Measurements from ENCODE around the gene CSTPP1.
"Not testable (repeated sequence)": the region's sequence is repeated elsewhere in the genome, so short reads cannot be mapped to it uniquely, and the experiment has no call there.

Gene CSTPP1

DNA sequence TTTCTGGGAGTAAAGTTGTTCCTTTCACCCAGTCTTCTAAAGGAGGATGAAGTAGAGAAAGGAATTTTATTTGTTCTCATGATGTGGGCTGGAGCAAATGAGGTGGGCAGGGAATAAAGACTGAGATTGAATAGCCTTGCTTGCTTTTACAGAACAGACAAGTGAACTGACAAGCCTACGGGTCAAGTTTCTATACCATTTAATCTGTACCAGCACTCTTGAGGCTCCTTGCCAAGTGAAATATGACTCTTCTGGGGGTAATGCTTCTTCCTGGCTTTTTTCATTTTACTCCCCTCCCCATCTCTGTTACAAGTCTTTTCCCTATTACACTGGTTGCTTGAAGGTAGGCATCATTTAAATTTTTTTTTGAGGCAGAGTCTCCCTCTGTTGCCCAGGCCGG, 54.8 kb downstream of the CSTPP1 start:
- no peaks in the 10 kb centered on the region for H3K9me3 ChIP-seq (ENCODE audit: insufficient read depth, low read depth, low read length)
- H3K27ac ChIP-seq (ENCODE audit: low read depth, low read length), result no peak overlapping the region
- no peak overlapping the region for H3K9ac ChIP-seq (ENCODE audit: low read depth, low read length)
- H3K4me3 ChIP-seq (ENCODE audit: low read length), result no peak overlapping the region
- H3K36me3 ChIP-seq (ENCODE audit: insufficient read depth, low read length), result peaks cover 9% of the 10 kb centered on the region; the same call in 1 of the 2 replicates
- H3K27me3 ChIP-seq (ENCODE audit: insufficient read depth, low read length), result no peaks in the 10 kb centered on the region
- 79% methylated on average over 2 of the region's 2 CpGs for WGBS
- peaks cover 7% of the 10 kb centered on the region; the same call in 1 of the 2 replicates for H3K4me1 ChIP-seq (ENCODE audit: insufficient read depth, low read length)

DNA sequence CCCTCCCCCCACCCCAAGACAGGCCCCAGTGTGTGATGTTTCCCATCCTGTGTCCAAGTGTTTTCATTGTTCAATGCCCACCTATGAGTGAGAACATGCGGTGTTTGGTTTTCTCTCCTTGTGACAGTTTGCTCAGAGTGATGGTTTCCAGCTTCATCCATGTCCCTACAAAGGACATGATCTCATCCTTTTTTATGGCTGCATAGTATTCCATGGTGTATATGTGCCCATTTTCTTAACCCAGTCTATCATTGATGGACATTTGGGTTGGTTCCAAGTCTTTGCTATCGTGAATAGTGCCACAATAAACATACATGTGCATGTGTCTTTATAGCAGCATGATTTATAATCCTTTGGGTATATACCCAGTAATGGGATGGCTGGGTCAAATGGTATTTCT, 55.8 kb downstream of the CSTPP1 start:
- 90% methylated on average over 1 of the region's 2 CpGs for WGBS

GRCh38 chr11:46997796-46998195, 61.2 kb downstream of the CSTPP1 start:
- H3K9ac ChIP-seq (ENCODE audit: low read depth, low read length); H3K27ac ChIP-seq (ENCODE audit: low read depth, low read length); H3K36me3 ChIP-seq (ENCODE audit: insufficient read depth, low read length); H3K4me3 ChIP-seq (ENCODE audit: low read length); H3K9me3 ChIP-seq (ENCODE audit: insufficient read depth, low read depth, low read length); H3K27me3 ChIP-seq (ENCODE audit: insufficient read depth, low read length): not testable (repeated sequence)
- 85% methylated on average over 14 of the region's 14 CpGs for WGBS
- H3K4me1 ChIP-seq (ENCODE audit: insufficient read depth, low read length), result peaks cover 12% of the 10 kb centered on the region; the same call in 1 of the 2 replicates

More for the DNA sequence above, 55.8 kb downstream of the CSTPP1 start:
- not testable (repeated sequence) for H3K4me1 ChIP-seq (ENCODE audit: insufficient read depth, low read length); H3K4me3 ChIP-seq (ENCODE audit: low read length); H3K36me3 ChIP-seq (ENCODE audit: insufficient read depth, low read length); H3K9ac ChIP-seq (ENCODE audit: low read depth, low read length); H3K9me3 ChIP-seq (ENCODE audit: insufficient read depth, low read depth, low read length); H3K27me3 ChIP-seq (ENCODE audit: insufficient read depth, low read length); H3K27ac ChIP-seq (ENCODE audit: low read depth, low read length)

DNA sequence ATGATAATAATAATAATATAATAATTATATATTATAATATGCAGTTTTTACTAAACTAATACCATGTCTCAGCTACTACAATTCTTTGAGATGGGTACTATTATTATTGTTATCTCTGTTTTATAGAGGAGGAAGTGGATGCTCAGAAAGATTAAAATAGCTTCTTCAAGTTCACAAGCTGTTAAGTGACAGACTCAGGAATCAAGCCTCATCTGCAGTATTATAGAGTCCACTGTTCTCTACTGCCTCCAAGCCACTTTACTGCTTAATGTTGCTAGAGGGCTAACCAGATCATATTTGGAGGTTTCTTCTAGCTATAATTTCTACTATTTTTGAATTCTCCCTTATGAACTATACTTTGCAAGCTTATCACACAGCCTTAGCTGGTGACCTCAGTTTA, 62.7 kb downstream of the CSTPP1 start:
- Histone ChIP-seq H3K27me3 (ENCODE audit: insufficient read depth, low read length) (no peaks in the 10 kb centered on the region), H3K9me3 (ENCODE audit: insufficient read depth, low read depth, low read length) (no peaks in the 10 kb centered on the region), H3K4me3 (ENCODE audit: low read length) (no peak overlapping the region), H3K9ac (ENCODE audit: low read depth, low read length) (no peak overlapping the region), H3K4me1 (ENCODE audit: insufficient read depth, low read length) (peaks cover 12% of the 10 kb centered on the region; the same call in 1 of the 2 replicates), H3K27ac (ENCODE audit: low read depth, low read length) (no peak overlapping the region), H3K36me3 (ENCODE audit: insufficient read depth, low read length) (no peaks in the 10 kb centered on the region)

DNA sequence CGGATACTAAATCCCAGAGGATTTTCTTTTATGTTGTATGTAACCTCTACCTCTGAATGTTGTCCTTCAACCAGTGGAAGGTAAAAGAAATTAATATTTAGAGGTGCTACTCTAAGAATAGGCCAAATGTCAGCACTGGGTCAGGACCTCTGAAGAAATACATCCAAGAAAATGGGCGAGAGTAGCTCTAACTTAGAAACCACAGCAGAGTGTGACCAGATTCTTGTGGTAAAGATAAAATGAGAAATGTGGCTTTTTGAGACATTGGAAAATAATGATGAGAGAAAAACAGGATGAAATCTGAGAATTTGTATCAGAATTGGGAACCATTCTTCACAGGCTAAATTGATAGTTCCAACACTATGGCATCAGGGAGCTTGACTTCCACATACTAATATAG, 63.5 kb downstream of the CSTPP1 start:
- Histone ChIP-seq H3K36me3 (ENCODE audit: insufficient read depth, low read length) (no peaks in the 10 kb centered on the region), H3K27ac (ENCODE audit: low read depth, low read length) (no peak overlapping the region), H3K4me3 (ENCODE audit: low read length) (no peak overlapping the region), H3K27me3 (ENCODE audit: insufficient read depth, low read length) (no peaks in the 10 kb centered on the region), H3K9me3 (ENCODE audit: insufficient read depth, low read depth, low read length) (no peaks in the 10 kb centered on the region), H3K4me1 (ENCODE audit: insufficient read depth, low read length) (peaks cover 14% of the 10 kb centered on the region; the same call in 1 of the 2 replicates), H3K9ac (ENCODE audit: low read depth, low read length) (no peak overlapping the region)
- WGBS, result 88% methylated on average over 2 of the region's 2 CpGs

DNA sequence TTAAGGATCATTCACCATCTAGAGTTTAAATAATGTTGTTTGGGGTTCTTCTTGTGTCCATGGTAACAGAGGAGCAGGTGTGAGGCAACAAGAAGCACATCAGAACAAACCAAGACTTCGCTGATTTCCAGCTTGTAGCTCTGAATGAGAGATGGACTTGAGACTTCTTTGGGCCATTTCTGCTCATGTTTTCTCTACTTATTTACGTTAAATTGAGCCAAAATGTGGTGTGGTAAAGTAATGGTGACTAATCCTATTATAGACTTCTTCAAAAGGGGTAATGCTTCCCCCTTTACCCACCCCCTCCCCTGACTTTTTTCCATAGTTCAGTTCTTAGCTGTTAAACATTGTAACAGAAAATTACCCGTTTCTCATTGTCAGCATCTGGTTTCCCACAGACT, 65.2 kb downstream of the CSTPP1 start:
- Histone ChIP-seq H3K4me1 (ENCODE audit: insufficient read depth, low read length) (peaks cover 14% of the 10 kb centered on the region; the same call in 1 of the 2 replicates), H3K4me3 (ENCODE audit: low read length) (no peak overlapping the region), H3K9me3 (ENCODE audit: insufficient read depth, low read depth, low read length) (no peaks in the 10 kb centered on the region), H3K9ac (ENCODE audit: low read depth, low read length) (no peak overlapping the region), H3K36me3 (ENCODE audit: insufficient read depth, low read length) (no peaks in the 10 kb centered on the region), H3K27me3 (ENCODE audit: insufficient read depth, low read length) (no peaks in the 10 kb centered on the region), H3K27ac (ENCODE audit: low read depth, low read length) (no peak overlapping the region)
- 89% methylated on average over 3 of the region's 3 CpGs for WGBS

DNA sequence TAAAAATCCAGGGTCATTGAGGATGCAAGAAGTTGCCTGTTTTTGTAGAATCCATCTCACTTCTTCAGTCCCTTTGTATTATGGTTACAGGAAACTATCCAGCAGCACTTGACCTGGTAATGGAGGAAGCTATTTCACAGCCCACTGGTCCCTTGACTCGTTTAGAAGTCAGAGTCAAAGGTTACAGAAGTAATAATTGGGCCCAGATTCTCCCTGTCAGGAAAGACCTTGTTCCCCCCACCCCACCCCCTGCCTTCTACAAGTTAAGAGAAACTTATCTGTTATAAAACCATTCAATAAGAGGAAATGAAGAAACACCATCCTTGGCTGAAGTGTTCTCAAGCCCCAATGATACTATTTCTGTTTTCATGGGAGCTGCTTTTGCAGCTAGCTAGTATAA, 65.8 kb downstream of the CSTPP1 start:
- no peak overlapping the region for H3K4me3 ChIP-seq (ENCODE audit: low read length)
- no peaks in the 10 kb centered on the region for H3K9me3 ChIP-seq (ENCODE audit: insufficient read depth, low read depth, low read length)
- H3K9ac ChIP-seq (ENCODE audit: low read depth, low read length), result no peak overlapping the region
- no peaks in the 10 kb centered on the region for H3K27me3 ChIP-seq (ENCODE audit: insufficient read depth, low read length)
- no peak overlapping the region for H3K27ac ChIP-seq (ENCODE audit: low read depth, low read length)
- WGBS, result 88% methylated on average over 1 of the region's 1 CpG
- H3K36me3 ChIP-seq (ENCODE audit: insufficient read depth, low read length), result no peaks in the 10 kb centered on the region
- peaks cover 14% of the 10 kb centered on the region; the same call in 1 of the 2 replicates for H3K4me1 ChIP-seq (ENCODE audit: insufficient read depth, low read length)

- no peaks in the 10 kb centered on the region for H3K9me3 ChIP-seq (ENCODE audit: insufficient read depth, low read depth, low read length)
- H3K9ac ChIP-seq (ENCODE audit: low read depth, low read length), result no peak overlapping the region
- H3K27ac ChIP-seq (ENCODE audit: low read depth, low read length), result no peak overlapping the region
- 91% methylated on average over 2 of the region's 3 CpGs for WGBS
- no peaks in the 10 kb centered on the region for H3K27me3 ChIP-seq (ENCODE audit: insufficient read depth, low read length)
- H3K36me3 ChIP-seq (ENCODE audit: insufficient read depth, low read length), result no peaks in the 10 kb centered on the region
- no peak overlapping the region for H3K4me3 ChIP-seq (ENCODE audit: low read length)
- H3K4me1 ChIP-seq (ENCODE audit: insufficient read depth, low read length), result peaks cover 14% of the 10 kb centered on the region; the same call in 1 of the 2 replicates
These were observed 66.8 kb downstream of the CSTPP1 start for GRCh38 chr11:47003180-47003877.

GRCh38 chr11:47004595-47005033, 68.1 kb downstream of the CSTPP1 start:
- no peak overlapping the region for H3K4me3 ChIP-seq (ENCODE audit: low read length)
- no peak overlapping the region for H3K9ac ChIP-seq (ENCODE audit: low read depth, low read length)
- H3K36me3 ChIP-seq (ENCODE audit: insufficient read depth, low read length), result no peaks in the 10 kb centered on the region
- no peak overlapping the region for H3K27ac ChIP-seq (ENCODE audit: low read depth, low read length)
- H3K27me3 ChIP-seq (ENCODE audit: insufficient read depth, low read length), result no peaks in the 10 kb centered on the region
- H3K4me1 ChIP-seq (ENCODE audit: insufficient read depth, low read length), result peaks cover 14% of the 10 kb centered on the region; the same call in 1 of the 2 replicates
- no peaks in the 10 kb centered on the region for H3K9me3 ChIP-seq (ENCODE audit: insufficient read depth, low read depth, low read length)

GRCh38 chr11:47005441-47005840, 68.9 kb downstream of the CSTPP1 start:
- H3K9ac ChIP-seq (ENCODE audit: low read depth, low read length), result no peak overlapping the region
- H3K27ac ChIP-seq (ENCODE audit: low read depth, low read length), result no peak overlapping the region
- H3K9me3 ChIP-seq (ENCODE audit: insufficient read depth, low read depth, low read length), result no peaks in the 10 kb centered on the region
- no peaks in the 10 kb centered on the region for H3K36me3 ChIP-seq (ENCODE audit: insufficient read depth, low read length)
- no peak overlapping the region for H3K4me3 ChIP-seq (ENCODE audit: low read length)
- peaks cover 14% of the 10 kb centered on the region; the same call in 1 of the 2 replicates for H3K4me1 ChIP-seq (ENCODE audit: insufficient read depth, low read length)
- H3K27me3 ChIP-seq (ENCODE audit: insufficient read depth, low read length), result no peaks in the 10 kb centered on the region

DNA sequence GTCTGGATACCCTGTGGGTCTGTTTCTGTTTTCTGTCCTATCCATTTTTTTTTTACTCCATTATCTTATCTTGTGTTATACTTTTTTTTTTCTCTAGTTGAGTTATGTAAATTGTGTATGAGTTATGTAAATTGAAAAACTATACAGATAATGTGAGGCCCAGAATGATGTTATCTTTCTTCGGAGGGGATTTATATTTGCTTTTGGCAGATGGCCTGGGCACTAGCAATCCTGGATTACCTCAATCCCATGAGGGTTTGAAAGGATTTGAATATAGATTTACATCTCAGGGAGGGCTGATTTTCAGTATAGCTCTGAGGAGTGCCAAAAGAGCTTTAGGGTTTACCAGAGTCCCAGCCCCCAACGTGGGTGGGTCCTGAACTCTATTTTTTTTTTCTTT, 71.0 kb downstream of the CSTPP1 start:
- Histone ChIP-seq H3K4me3 (ENCODE audit: low read length) (no peak overlapping the region), H3K9me3 (ENCODE audit: insufficient read depth, low read depth, low read length) (no peaks in the 10 kb centered on the region), H3K4me1 (ENCODE audit: insufficient read depth, low read length) (0 out of 2 replicates have a peak, but pooled peaks cover 3% of the 10 kb centered on the region), H3K27me3 (ENCODE audit: insufficient read depth, low read length) (no peaks in the 10 kb centered on the region), H3K27ac (ENCODE audit: low read depth, low read length) (no peak overlapping the region), H3K9ac (ENCODE audit: low read depth, low read length) (no peak overlapping the region), H3K36me3 (ENCODE audit: insufficient read depth, low read length) (no peaks in the 10 kb centered on the region)
- WGBS, result 96% methylated on average over 2 of the region's 2 CpGs

DNA sequence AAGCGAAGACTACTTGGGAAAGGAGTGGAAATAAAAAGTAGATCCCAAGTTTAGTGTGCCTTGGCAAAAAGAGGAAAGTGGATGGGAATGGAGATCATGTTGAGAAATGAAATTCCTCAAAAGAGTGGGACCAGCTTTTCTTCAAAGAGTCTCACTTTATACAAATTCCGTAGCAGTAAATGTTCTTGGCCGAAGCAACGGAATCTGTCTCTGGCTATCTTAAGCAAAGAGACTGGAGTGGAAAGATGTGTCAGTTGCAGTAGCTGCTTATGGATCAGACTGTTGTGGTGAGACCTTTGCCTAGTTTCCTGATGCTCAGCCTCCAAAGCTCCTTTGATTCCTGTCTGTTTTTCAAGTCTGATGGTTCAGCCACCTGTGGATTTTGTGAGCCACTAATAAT, 73.6 kb downstream of the CSTPP1 start:
- no peak overlapping the region for H3K27ac ChIP-seq (ENCODE audit: low read depth, low read length)
- no peaks in the 10 kb centered on the region for H3K27me3 ChIP-seq (ENCODE audit: insufficient read depth, low read length)
- no peaks in the 10 kb centered on the region for H3K9me3 ChIP-seq (ENCODE audit: insufficient read depth, low read depth, low read length)
- whole genome bisulfite sequencing, result 97% methylated on average over 4 of the region's 4 CpGs
- no peak overlapping the region for H3K9ac ChIP-seq (ENCODE audit: low read depth, low read length)
- no peaks in the 10 kb centered on the region for H3K36me3 ChIP-seq (ENCODE audit: insufficient read depth, low read length)
- H3K4me1 ChIP-seq (ENCODE audit: insufficient read depth, low read length), result no peaks in the 10 kb centered on the region
- no peak overlapping the region for H3K4me3 ChIP-seq (ENCODE audit: low read length)

All from HUES64 (cell line).